Measurements from ENCODE around the gene JTB. TPM values are rescaled to one million over a fixed set of nuclear protein-coding genes. Genes with fewer than 3 reads are reported as not detected.

Gene JTB
- total RNA-seq, 2 experiments from 2014 or later = 107 to 145 TPM

GRCh38 chr1:153957744-153958110 lies 19.7 kb downstream of the JTB start:
- peak; percentile 11 for ATAC-seq
- H3K27ac Mint-ChIP-seq = peak overlapping the region; percentile 95
- H3K4me1 Mint-ChIP-seq = peaks cover 54% of the 10 kb centered on the region
- CTCF ChIA-PET = interaction anchor here (0.7 to 3.2 kb wide), 4 partner anchors 11 to 74 kb away, joined by 4 to 12 read pairs (median 8); partner anchors contain the start of genes DENND4B, JTB and RAB13
- intact Hi-C loops (cut with DNase I, micrococcal nuclease) = loop anchor here (1.0 to 5.0 kb wide), 10 partner anchors 10 to 299 kb away; partner anchors contain the start of genes JTB (in 2 of the 2), RPS27 (in 2 of the 2), CREB3L4 (in 1 of the 2) and DENND4B (in 1 of the 2)
- peak; percentile 64 for DNase-seq
- H3K9me3 Mint-ChIP-seq (ENCODE audit: low read depth) = no peaks in the 10 kb centered on the region
- POLR2A ChIA-PET = interaction anchor here (2.2 to 2.9 kb wide), 2 partner anchors 10 to 33 kb away, joined by 8 to 12 read pairs; partner anchors contain the start of genes CREB3L4 and RPS27
- H3K4me3 Mint-ChIP-seq = peak overlapping the region; percentile 99
- peaks cover 25% of the 10 kb centered on the region for H3K36me3 Mint-ChIP-seq (ENCODE audit: low read depth)
- no peaks in the 10 kb centered on the region for H3K27me3 Mint-ChIP-seq

GRCh38 chr1:153956997-153957715 lies 20.3 kb downstream of the JTB start:
- peaks cover 48% of the 10 kb centered on the region for H3K4me1 Mint-ChIP-seq

GRCh38 chr1:153954826-153955225 lies 22.6 kb downstream of the JTB start:
- H3K4me3 Mint-ChIP-seq = no peak overlapping the region
- DNase-seq = no peak
- ChIA-PET POLR2A (interaction anchor here (0.9 kb wide), 1 partner anchor 10 kb away, joined by 3 read pairs; no protein-coding TSS in a partner anchor), CTCF (no interaction called here)
- no peaks in the 10 kb centered on the region for H3K9me3 Mint-ChIP-seq (ENCODE audit: low read depth)
- H3K27me3 Mint-ChIP-seq = no peaks in the 10 kb centered on the region
- no peak overlapping the region for H3K27ac Mint-ChIP-seq
- H3K4me1 Mint-ChIP-seq = peaks cover 37% of the 10 kb centered on the region
- peaks cover 38% of the 10 kb centered on the region for H3K36me3 Mint-ChIP-seq (ENCODE audit: low read depth)
- no peak for ATAC-seq
- intact Hi-C loops (cut with DNase I, micrococcal nuclease) = loop anchor here in 1 of 2 experiments (5.0 kb wide), 1 partner anchor 228 kb away; the partner anchor contains the start of gene INTS3

More at GRCh38 chr1:153956997-153957715, 20.3 kb downstream of the JTB start:
- Mint-ChIP-seq H3K36me3 (ENCODE audit: low read depth) (peaks cover 27% of the 10 kb centered on the region), H3K9me3 (ENCODE audit: low read depth) (no peaks in the 10 kb centered on the region), H3K27me3 (no peaks in the 10 kb centered on the region), H3K4me3 (peak overlapping the region; percentile 99), H3K27ac (peak overlapping the region; percentile 95)
- CTCF ChIA-PET = interaction anchor here (0.7 to 3.2 kb wide), 4 partner anchors 10 to 74 kb away, joined by 4 to 12 read pairs (median 8); partner anchors contain the start of genes DENND4B and RAB13
- intact Hi-C loops (cut with DNase I, micrococcal nuclease) = loop anchor here (1.0 to 5.0 kb wide), 2 partner anchors 12 to 230 kb away; partner anchors contain the start of gene INTS3 (in 1 of the 2)
- DNase-seq (no peak), ATAC-seq (no peak)
- POLR2A ChIA-PET = interaction anchor here (1.1 to 2.9 kb wide), 3 partner anchors 10 to 34 kb away, joined by 3 to 12 read pairs (median 8); partner anchors contain the start of genes CREB3L4 and RPS27

DNA sequence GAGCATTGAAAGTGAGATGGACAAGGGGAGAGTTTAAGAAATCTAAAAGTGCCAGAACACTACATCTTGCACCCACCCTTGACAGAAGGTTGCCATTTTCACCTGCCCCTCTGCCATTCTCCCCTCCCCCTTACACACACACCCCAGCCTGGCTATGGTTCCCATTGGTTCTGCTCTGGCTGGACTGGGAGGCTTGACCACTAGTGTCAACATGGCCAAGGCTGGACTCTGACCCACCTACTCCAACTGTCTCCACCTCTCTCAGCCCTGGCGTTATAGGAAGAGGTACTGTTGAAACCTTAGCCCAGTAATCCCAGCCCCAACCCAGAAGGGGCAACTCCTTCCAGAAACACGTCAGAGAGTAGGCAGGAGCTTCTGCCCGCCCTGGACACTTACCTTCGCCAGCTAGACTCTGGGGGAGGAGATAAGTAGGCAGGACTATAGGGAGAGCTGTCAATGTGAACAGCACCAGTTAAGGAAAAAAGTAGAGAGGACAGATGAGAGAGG lies 23.6 kb downstream of the JTB start:
- no peak for DNase-seq
- intact Hi-C loops (cut with DNase I, micrococcal nuclease) = no loop called here
- no peaks in the 10 kb centered on the region for H3K9me3 Mint-ChIP-seq (ENCODE audit: low read depth)
- H3K27ac Mint-ChIP-seq = peak overlapping the region; percentile 83
- POLR2A ChIA-PET = interaction anchor here (0.9 kb wide), 2 partner anchors 9 kb away, joined by 3 to 4 read pairs; partner anchors contain the start of gene SLC39A1
- no peaks in the 10 kb centered on the region for H3K27me3 Mint-ChIP-seq
- ATAC-seq = no peak
- no peak overlapping the region for H3K4me3 Mint-ChIP-seq
- H3K4me1 Mint-ChIP-seq = peaks cover 32% of the 10 kb centered on the region
- peaks cover 36% of the 10 kb centered on the region for H3K36me3 Mint-ChIP-seq (ENCODE audit: low read depth)
- CTCF ChIA-PET = interaction anchor here (0.7 to 1.6 kb wide), 4 partner anchors 13 to 132 kb away, joined by 3 to 8 read pairs (median 6); partner anchors contain the start of gene RAB13

DNA sequence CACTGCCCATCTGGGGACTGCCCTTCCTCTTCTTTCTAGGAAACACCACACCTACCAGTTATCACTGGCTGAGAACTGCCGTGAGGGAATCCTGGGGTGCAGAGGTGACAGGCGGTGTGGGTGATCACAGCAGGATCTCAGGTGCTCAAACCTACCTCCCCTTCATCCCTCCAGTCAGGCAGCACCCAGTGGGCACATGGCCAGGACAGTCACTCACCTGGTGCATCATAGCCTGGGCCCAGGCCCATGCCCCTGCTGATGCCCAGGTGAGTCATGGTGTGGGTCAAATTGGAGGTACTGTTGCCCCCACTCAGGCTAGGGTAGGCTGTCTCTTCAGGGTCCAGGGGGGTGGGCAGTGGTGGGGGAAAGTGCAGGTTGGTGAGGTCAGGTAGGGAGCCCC lies 25.7 kb downstream of the JTB start:
- Mint-ChIP-seq H3K4me3 (no peak overlapping the region), H3K4me1 (peaks cover 27% of the 10 kb centered on the region), H3K27me3 (no peaks in the 10 kb centered on the region), H3K27ac (no peak overlapping the region), H3K36me3 (ENCODE audit: low read depth) (peaks cover 39% of the 10 kb centered on the region), H3K9me3 (ENCODE audit: low read depth) (no peaks in the 10 kb centered on the region)
- ChIA-PET CTCF (no interaction called here), POLR2A (no interaction called here)
- DNase-seq (no peak), ATAC-seq (no peak)
- intact Hi-C loops (cut with DNase I, micrococcal nuclease) = no loop called here

DNA sequence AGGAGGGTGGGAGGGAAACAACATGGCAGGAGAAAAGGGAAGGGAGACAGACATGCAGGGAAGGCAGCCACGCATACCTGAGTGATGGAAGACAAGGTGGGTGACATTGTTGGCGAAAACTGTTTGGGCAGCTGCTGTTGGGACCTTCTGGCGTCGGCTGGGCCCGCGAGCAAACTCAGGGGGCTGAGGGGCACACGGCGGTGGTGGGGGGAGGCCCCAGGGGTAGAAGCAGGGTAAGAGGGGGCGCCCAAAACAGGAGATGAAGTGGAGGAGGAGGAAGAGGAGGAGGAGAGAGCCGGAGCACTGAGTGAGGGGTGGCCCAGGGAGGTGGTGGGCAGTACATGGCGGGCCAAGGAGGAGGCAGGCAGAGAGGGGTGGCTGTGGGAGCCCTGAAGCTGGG lies 26.3 kb downstream of the JTB start:
- Mint-ChIP-seq H3K36me3 (ENCODE audit: low read depth) (peaks cover 39% of the 10 kb centered on the region), H3K4me1 (peaks cover 23% of the 10 kb centered on the region), H3K27me3 (no peaks in the 10 kb centered on the region), H3K9me3 (ENCODE audit: low read depth) (no peaks in the 10 kb centered on the region), H3K27ac (no peak overlapping the region), H3K4me3 (no peak overlapping the region)
- POLR2A ChIA-PET = no interaction called here
- ATAC-seq = no peak
- intact Hi-C loops (cut with DNase I, micrococcal nuclease) = no loop called here
- CTCF ChIA-PET = no interaction called here
- no peak for DNase-seq

- DNase-seq (peak; percentile 87), ATAC-seq (peak; percentile 74)
- Mint-ChIP-seq H3K4me3 (peak within 1 kb of the TSS; percentile 88), H3K27ac (peak within 1 kb of the TSS; percentile 96), H3K36me3 (ENCODE audit: low read depth) (peaks cover 42% of the 10 kb centered on the region), H3K27me3 (no peaks in the 10 kb centered on the region), H3K9me3 (ENCODE audit: low read depth) (no peaks in the 10 kb centered on the region), H3K4me1 (peaks cover 24% of the 10 kb centered on the region)
- ChIA-PET POLR2A (interaction anchor here (0.6 to 3.6 kb wide), 7 partner anchors 16 to 430 kb away, joined by 3 to 24 read pairs (median 5); partner anchors contain the start of genes CHTOP, CREB3L4, GATAD2B and RPS27), CTCF (interaction anchor here (0.6 to 4.1 kb wide), 18 partner anchors 10 to 755 kb away, joined by 3 to 28 read pairs (median 6); partner anchors contain the start of genes CREB3L4, ILF2 and RAB13)
- intact Hi-C loops (cut with DNase I, micrococcal nuclease) = loop anchor here (1.0 to 5.0 kb wide), 11 partner anchors 12 to 435 kb away; partner anchors contain the start of genes RAB13 (in 2 of the 2), CRTC2 (in 1 of the 2), ILF2 (in 1 of the 2) and RPS27 (in 1 of the 2)
Measured at GRCh38 chr1:153946622-153947241, 30.7 kb downstream of the JTB start, which contains the start of gene DENND4B. DENND4B (minus strand) TSS chr1:153946718; CDS start chr1:153944374, 2,344 bp downstream.

DNA sequence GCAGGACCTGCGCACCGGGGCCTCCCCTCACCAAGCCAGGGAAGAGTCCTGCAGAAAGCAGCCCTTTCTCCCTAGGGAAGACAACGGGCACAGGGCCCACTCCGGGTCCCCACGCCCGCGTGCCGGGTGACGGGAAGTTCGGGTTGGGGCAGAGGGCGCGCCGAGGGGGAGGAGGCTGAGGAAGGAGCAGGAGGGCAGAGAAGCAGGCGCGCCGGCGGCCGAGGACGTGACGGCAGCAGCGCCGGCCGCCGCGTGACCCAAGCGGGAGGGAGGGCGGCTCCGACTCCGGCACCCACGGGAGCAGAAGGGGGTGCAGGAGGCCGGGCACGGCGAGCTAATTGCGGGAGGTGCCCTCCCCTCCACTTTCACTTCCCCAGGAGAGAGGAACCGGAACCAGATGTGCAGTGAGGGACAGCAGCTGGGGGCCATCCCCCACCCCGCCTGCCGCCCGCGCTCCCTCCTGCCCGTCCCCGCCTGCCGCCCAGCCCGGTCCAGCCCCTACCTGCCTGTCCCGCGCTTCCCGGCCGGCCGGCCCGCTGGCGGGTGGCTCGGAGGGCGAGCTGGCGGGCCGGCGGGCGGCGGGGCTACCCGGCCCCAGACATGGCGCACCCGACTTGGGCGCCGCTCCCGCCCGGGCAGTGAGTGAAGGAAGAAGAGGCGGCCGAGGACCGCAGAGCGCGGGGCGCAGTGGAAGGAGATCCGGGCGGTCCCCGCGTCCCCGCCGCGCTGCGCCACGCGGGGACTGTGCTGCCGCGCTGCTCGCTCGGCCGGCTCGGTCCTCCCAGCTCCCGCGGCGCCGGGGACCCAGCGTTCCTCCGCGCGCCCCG lies 31.5 kb downstream of the JTB start:
- H3K4me1 Mint-ChIP-seq = peaks cover 24% of the 10 kb centered on the region
- ChIA-PET POLR2A (interaction anchor here (0.6 to 3.6 kb wide), 9 partner anchors 9 to 429 kb away, joined by 3 to 24 read pairs (median 5); partner anchors contain the start of genes CHTOP, CREB3L4, GATAD2B and RPS27), CTCF (interaction anchor here (0.8 to 4.1 kb wide), 14 partner anchors 10 to 148 kb away, joined by 3 to 28 read pairs (median 7); partner anchors contain the start of genes CREB3L4, RAB13 and SLC39A1)
- H3K9me3 Mint-ChIP-seq (ENCODE audit: low read depth) = no peaks in the 10 kb centered on the region
- DNase-seq (peak; percentile 84), ATAC-seq (peak; percentile 52)
- intact Hi-C loops (cut with DNase I, micrococcal nuclease) = loop anchor here (1.0 to 5.0 kb wide), 13 partner anchors 11 to 435 kb away; partner anchors contain the start of genes RAB13 (in 2 of the 2), CRTC2 (in 1 of the 2), ILF2 (in 1 of the 2) and RPS27 (in 1 of the 2)
- H3K4me3 Mint-ChIP-seq = peak overlapping the region; percentile 88
- peak overlapping the region; percentile 96 for H3K27ac Mint-ChIP-seq
- no peaks in the 10 kb centered on the region for H3K27me3 Mint-ChIP-seq
- H3K36me3 Mint-ChIP-seq (ENCODE audit: low read depth) = peaks cover 42% of the 10 kb centered on the region

DNA sequence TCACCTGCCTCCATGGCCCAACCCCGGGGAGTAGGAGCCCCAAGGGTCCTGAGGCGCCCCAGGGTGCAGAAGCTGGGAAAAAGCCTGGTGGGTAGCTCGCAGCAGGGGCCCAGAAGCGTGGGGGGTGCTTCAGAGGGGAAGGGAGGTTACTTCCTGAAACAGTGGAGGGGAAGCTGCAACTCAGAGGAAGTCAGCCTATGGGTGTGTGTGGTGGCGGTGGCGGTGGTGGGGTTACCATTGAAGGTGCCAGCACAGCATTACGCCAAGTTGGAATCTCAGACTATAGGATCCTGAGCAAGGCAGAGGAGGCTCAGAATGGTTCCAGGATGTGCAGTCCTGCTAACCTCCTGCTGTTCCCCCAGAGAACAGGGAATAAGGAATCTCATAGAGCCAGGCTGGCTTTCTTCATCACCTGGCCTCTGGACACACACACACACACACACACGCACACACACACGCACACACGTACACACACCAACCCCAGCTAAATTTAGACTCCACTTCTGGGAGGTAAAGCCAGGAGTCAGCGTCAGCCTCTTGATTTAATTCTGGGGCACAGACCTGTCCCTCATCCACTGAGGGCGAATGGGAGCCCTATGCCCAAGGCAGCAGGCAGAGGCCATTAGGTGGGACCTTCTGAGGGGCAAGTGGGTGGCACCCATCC lies 32.2 kb downstream of the JTB start:
- H3K4me3 Mint-ChIP-seq = peak overlapping the region; percentile 88
- H3K4me1 Mint-ChIP-seq = peaks cover 24% of the 10 kb centered on the region
- peak overlapping the region; percentile 96 for H3K27ac Mint-ChIP-seq
- CTCF ChIA-PET = interaction anchor here (0.6 to 4.1 kb wide), 9 partner anchors 11 to 148 kb away, joined by 3 to 28 read pairs (median 12); partner anchors contain the start of genes CREB3L4, RAB13 and SLC39A1
- POLR2A ChIA-PET = interaction anchor here (0.5 to 3.6 kb wide), 10 partner anchors 9 to 198 kb away, joined by 3 to 24 read pairs (median 6); partner anchors contain the start of genes CREB3L4, GATAD2B, RAB13 and RPS27
- DNase-seq (peak; percentile 87), ATAC-seq (peak; percentile 62)
- no peaks in the 10 kb centered on the region for H3K9me3 Mint-ChIP-seq (ENCODE audit: low read depth)
- peaks cover 41% of the 10 kb centered on the region for H3K36me3 Mint-ChIP-seq (ENCODE audit: low read depth)
- no peaks in the 10 kb centered on the region for H3K27me3 Mint-ChIP-seq
- intact Hi-C loops (cut with DNase I, micrococcal nuclease) = loop anchor here (1.0 to 5.0 kb wide), 3 partner anchors 12 to 275 kb away; partner anchors contain the start of genes RAB13 (in 1 of the 2) and UBAP2L (in 1 of the 2)

Data from activated CD4-positive, alpha-beta T cell treated with anti-CD3 and anti-CD28 coated beads for 36 hours (primary cell).